Measurements from ENCODE around the gene FMR1.

DNA sequence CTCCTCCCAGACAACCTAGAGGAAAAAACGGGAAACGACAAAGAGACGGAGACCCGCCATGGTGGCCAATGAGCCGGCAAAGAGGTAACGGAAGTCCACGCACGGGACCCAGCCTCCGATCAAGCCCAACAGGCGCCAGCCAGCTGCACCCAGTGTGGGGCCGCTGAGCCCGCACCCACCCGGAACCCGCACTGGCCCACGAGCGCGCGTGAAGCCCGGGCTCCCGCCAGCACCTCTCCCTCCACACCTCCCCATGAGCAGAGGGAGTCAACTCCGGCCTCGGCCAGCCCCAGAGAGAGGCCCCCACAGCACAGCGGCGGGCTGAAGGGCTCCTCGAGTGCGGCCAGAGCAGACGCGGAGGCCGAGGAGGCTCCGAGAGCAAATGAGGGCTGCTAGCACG, 14.6 kb upstream of the FMR1 start:
- TF ChIP-seq CTCF (IDR thresholded peaks at IDR 0.05), result no peak
- TF ChIP-seq EP300 (IDR thresholded peaks at IDR 0.05), result no peak
